Measurements from ENCODE around the gene OGN.

DNA sequence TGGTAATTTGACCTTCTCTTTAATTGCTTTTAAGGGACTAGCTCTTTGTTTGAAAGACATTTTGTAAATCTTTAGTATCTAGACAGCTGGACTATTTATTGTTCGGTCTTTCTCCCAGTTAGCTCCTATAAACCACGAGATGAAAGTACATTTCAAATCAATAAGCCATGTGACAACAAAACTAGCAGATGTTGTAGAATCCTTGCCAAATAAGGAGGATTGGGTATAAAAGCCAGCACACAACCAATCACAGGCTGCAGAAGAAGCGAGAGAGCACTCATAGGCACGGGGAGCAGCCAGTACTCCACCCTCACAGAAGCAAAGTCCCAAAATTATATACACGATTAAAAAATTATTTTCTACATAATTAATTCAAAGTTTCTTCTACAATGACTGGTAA is 28.0 kb upstream of the OGN start:
- TF ChIP-seq, protein P1, sequence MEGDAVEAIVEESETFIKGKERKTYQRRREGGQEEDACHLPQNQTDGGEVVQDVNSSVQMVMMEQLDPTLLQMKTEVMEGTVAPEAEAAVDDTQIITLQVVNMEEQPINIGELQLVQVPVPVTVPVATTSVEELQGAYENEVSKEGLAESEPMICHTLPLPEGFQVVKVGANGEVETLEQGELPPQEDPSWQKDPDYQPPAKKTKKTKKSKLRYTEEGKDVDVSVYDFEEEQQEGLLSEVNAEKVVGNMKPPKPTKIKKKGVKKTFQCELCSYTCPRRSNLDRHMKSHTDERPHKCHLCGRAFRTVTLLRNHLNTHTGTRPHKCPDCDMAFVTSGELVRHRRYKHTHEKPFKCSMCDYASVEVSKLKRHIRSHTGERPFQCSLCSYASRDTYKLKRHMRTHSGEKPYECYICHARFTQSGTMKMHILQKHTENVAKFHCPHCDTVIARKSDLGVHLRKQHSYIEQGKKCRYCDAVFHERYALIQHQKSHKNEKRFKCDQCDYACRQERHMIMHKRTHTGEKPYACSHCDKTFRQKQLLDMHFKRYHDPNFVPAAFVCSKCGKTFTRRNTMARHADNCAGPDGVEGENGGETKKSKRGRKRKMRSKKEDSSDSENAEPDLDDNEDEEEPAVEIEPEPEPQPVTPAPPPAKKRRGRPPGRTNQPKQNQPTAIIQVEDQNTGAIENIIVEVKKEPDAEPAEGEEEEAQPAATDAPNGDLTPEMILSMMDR (IDR thresholded peaks at IDR 0.05; ENCODE audit: insufficient read depth, low read length, poor library complexity, severe bottlenecking) = no peak
- TF ChIP-seq EZH2phosphoT487 (conservative IDR thresholded peaks at IDR 0.05; ENCODE audit: low read length) = no peak
